Activated naive CD8-positive, alpha-beta T cell treated with anti-CD3 and anti-CD28 coated beads for 36 hours (primary cell): ENCODE results near the gene VEGFA. TPM values are rescaled to one million over a fixed set of nuclear protein-coding genes. Genes with fewer than 3 reads are reported as not detected.

Experiments
- DNase-seq: peaks from one replicate; pipeline ENCODE4 v3.0.0; 2021
- H3K27ac Mint-ChIP-seq: one replicate; pipeline ENCODE4 v1.8.0; 2022; ENCODE audit warnings: mild to moderate bottlenecking, moderate library complexity, mixed read lengths
- H3K27me3 Mint-ChIP-seq: one replicate; pipeline ENCODE4 v1.8.0; 2022; ENCODE audit warnings: mild to moderate bottlenecking, mixed read lengths
- H3K36me3 Mint-ChIP-seq: one replicate; pipeline ENCODE4 v1.8.0; 2021; ENCODE audit warnings: mild to moderate bottlenecking, mixed read lengths
- H3K4me1 Mint-ChIP-seq: one replicate; pipeline ENCODE4 v1.8.0; 2021; ENCODE audit warnings: mixed read lengths
- H3K4me3 Mint-ChIP-seq: one replicate; pipeline ENCODE4 v1.8.0; 2022; ENCODE audit warnings: mild to moderate bottlenecking, moderate library complexity, mixed read lengths
- H3K9me3 Mint-ChIP-seq: one replicate; pipeline ENCODE4 v1.8.0; 2022; ENCODE audit warnings: mixed read lengths
- total RNA-seq, 2 experiments: library from RNA; stranded (reverse); gene quantifications; one replicate each; pipeline ENCODE4 v1.2.3, GENCODE V29; 2021

The VEGFA gene
- total RNA-seq, 2 experiments from 2014 or later: 51.9 to 54.7 TPM

DNA sequence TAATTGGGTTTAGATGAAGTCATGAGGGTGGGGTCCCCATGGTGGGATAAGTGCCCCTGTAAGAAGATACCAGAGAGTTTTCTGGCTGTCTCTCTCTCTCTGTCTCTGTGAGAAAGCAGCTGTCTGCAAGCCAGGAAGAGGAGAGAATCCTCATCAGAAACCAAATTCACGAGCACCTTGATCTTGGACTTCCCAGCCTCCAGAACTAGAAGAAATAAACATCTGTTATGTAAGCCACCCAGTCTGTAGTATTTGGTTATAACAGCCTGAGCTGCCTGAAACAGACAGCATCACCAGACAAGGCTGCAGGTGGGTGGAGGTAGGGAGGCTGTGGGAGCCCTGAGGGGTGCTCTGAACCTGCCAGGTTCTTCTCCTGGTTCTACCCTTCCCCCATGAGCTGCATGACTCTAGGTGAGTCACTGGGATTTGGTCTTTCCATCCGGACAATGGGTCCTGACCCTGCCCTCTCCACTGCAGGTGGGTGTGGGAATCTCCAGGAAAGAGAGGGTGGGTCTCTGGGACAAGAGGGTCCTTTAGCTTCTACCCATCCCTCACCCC, 34.3 kb upstream of the VEGFA start:
- Mint-ChIP-seq H3K9me3 (peaks cover 12% of the 10 kb centered on the region), H3K4me3 (no peak overlapping the region), H3K27me3 (no peaks in the 10 kb centered on the region), H3K36me3 (peaks cover 8% of the 10 kb centered on the region), H3K27ac (no peak overlapping the region), H3K4me1 (peaks cover 20% of the 10 kb centered on the region)
- no peak for DNase-seq

DNA sequence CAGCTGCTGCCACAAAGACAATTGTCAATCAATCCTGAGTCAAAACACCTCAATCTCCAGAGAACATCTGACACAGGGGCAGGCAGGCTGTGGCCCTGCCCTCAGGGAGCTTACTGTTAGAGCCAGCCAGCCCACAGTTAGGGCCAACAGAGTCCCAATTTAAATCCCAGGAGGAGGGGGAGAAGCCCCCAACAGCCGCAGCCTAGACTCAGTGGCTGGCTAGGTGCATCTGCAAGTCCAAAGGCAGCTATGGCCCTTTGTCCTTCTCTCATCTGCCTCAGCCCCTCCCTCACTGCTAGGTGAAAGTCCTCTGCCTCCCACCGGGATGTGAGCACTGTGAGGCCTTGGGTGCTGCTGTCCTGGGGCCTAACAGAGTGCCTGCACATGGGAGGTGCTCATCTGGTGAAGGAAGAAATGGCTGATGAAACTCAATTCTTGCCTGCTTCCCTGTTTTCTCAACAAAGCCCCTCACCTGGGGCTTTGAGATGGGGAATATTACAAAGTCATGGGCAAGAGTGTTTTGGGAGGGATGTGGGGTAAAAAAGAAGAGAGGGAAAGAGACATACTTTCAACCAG, 33.7 kb upstream of the VEGFA start:
- peaks cover 6% of the 10 kb centered on the region for H3K36me3 Mint-ChIP-seq
- no peak overlapping the region for H3K27ac Mint-ChIP-seq
- DNase-seq: no peak
- H3K27me3 Mint-ChIP-seq: no peaks in the 10 kb centered on the region
- no peak overlapping the region for H3K4me3 Mint-ChIP-seq
- H3K9me3 Mint-ChIP-seq: peaks cover 8% of the 10 kb centered on the region
- H3K4me1 Mint-ChIP-seq: peaks cover 20% of the 10 kb centered on the region

DNA sequence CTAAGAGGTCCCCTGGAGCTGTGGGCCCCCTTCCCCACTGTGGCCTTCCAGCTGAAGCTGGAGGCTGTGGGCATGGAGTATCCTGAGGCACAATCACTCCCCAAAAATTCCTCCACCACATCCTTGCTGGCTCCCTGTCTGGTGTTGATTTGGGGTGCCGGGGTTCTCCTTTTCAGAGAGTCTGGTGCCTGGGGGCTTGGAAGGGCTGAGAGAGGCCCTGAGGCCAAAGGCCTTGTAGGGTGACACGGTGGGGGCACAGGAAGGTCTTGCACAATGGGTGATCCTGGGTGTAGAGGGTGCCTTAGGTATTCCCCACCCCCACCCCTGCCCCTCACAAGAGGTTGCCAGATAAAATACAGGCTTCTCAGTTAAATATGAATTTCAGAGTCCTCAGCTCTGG, 33.2 kb upstream of the VEGFA start:
- DNase-seq: no peak
- Mint-ChIP-seq H3K4me1 (peaks cover 20% of the 10 kb centered on the region), H3K9me3 (peaks cover 4% of the 10 kb centered on the region), H3K27ac (no peak overlapping the region), H3K4me3 (no peak overlapping the region), H3K27me3 (no peaks in the 10 kb centered on the region), H3K36me3 (peaks cover 2% of the 10 kb centered on the region)

DNA sequence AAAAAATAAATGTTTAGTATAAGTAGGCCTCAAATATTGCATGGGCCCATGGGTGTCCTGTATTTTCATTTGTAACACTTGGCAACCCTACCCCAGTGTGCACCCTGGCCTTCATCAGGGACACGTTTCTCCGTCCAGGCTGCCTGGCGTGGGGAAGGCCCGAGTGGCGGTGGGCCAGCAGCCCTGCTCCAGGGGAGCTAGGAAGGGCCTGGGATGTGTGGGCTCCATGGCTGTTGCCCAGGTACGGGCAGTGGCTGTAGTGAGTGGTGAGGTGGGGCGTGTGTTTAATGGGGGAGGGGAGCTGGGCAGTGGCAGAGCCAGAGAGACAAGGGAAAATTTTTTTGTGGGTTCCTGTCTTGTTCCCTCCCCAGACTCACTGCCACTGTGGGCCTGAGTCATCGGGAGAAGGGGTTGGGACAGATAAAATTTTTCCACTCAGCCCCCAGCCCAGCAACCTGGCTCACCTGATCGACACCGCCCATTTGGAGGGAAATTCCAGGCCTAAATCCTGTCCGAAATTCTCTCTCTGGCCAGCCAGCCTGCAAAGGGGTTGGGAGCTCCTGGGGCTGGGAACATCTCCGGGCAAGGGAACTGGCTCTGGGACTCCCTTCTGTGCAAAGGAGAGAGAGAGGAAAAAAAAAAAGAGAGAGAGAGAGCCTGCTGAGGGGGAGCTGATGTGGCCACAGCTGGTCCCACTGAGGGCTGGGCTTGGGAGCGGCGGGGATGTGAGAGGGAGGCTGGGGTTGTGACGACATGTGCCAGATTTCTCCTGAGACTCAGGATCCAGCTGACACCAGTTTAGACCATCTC, 32.5 kb upstream of the VEGFA start:
- no peak for DNase-seq
- H3K27ac Mint-ChIP-seq: no peak overlapping the region
- H3K4me1 Mint-ChIP-seq: peaks cover 20% of the 10 kb centered on the region
- no peaks in the 10 kb centered on the region for H3K9me3 Mint-ChIP-seq
- H3K36me3 Mint-ChIP-seq: no peaks in the 10 kb centered on the region
- no peak overlapping the region for H3K4me3 Mint-ChIP-seq
- H3K27me3 Mint-ChIP-seq: no peaks in the 10 kb centered on the region

DNA sequence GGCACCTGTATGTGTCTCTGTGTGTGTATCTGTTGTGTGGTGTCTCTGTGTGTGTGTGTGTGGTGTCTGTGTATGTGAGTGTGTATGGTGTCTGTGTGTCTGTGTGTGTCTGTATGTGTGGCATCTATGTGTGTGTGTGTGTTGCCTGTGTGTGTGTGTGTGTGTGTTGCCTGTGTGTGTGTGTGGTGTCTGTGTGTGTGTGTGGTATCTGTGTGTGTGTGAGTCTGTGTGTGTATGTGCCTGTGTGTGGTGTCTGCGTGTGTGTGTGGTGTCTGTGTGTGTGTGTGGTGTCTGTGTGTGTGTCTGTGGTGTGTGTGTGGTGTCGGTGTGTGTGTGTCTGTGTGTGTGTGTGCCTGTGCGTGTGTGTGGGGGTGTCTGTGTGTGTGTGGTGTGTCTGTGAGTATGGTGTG, 31.7 kb upstream of the VEGFA start:
- H3K27me3 Mint-ChIP-seq: no peaks in the 10 kb centered on the region
- DNase-seq: no peak
- peaks cover 17% of the 10 kb centered on the region for H3K4me1 Mint-ChIP-seq
- no peaks in the 10 kb centered on the region for H3K36me3 Mint-ChIP-seq
- no peak overlapping the region for H3K4me3 Mint-ChIP-seq
- no peak overlapping the region for H3K27ac Mint-ChIP-seq
- no peaks in the 10 kb centered on the region for H3K9me3 Mint-ChIP-seq

DNA sequence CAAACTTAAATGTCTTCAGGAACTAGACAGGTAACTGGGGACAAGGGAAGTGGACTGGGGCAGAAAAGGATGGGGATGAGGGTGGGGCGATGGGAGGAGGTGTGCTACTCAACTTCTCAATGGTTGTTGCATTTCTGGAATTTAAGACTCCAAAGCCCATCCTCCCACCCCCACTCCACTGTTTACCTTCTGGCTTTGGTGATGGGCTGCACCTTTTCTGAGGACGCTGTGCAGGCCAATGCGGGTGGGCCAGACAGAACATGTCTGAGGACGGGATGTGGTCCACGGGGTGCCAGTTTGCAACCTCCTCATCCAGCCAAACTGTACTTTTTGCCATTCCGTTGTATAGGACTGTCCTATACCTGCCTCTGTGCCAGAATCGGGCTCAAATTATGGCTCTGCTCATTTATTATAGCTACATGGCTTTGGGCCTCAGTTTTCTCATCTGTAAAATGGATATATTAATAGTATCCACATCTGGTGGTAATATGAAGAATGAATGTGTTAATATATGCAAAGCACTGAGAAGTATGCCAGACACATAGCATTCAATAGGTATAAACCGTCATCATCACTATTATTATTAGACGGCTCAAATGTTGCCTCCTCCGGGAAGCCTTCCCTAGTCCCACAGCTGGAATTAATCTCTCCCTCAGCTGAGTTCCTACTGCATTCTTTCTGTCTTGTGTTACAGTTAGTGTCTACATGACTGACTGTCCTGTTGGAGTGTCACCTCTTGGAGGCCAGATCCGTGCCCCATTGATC, 31.0 kb upstream of the VEGFA start:
- no peak overlapping the region for H3K4me3 Mint-ChIP-seq
- no peaks in the 10 kb centered on the region for H3K36me3 Mint-ChIP-seq
- no peaks in the 10 kb centered on the region for H3K9me3 Mint-ChIP-seq
- no peaks in the 10 kb centered on the region for H3K27me3 Mint-ChIP-seq
- H3K27ac Mint-ChIP-seq: no peak overlapping the region
- no peak for DNase-seq
- H3K4me1 Mint-ChIP-seq: peaks cover 11% of the 10 kb centered on the region

DNA sequence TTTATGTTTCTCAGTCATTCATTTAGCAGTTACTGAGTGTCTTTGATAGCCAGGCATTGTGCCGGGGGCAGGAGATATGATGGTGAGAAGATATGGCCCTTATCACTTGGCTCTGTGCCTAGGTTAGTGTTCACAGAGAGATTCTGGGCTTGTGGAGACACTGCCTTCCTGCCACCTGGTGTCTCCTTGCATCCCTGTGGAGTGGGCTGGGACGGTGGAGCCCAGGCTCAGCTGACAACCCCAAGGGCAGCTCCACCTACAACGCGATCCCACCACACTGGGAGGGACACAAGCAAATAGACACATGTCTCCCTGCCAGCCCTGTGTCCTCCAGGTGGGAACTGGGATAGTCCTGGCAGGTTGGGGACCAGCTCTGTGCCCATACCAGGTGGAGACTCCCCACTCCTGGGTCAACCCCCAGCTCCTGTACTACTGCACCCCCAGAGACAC, 30.3 kb upstream of the VEGFA start:
- Mint-ChIP-seq H3K9me3 (no peaks in the 10 kb centered on the region), H3K27ac (no peak overlapping the region), H3K4me1 (peaks cover 9% of the 10 kb centered on the region), H3K27me3 (no peaks in the 10 kb centered on the region), H3K36me3 (no peaks in the 10 kb centered on the region), H3K4me3 (no peak overlapping the region)
- DNase-seq: no peak

DNA sequence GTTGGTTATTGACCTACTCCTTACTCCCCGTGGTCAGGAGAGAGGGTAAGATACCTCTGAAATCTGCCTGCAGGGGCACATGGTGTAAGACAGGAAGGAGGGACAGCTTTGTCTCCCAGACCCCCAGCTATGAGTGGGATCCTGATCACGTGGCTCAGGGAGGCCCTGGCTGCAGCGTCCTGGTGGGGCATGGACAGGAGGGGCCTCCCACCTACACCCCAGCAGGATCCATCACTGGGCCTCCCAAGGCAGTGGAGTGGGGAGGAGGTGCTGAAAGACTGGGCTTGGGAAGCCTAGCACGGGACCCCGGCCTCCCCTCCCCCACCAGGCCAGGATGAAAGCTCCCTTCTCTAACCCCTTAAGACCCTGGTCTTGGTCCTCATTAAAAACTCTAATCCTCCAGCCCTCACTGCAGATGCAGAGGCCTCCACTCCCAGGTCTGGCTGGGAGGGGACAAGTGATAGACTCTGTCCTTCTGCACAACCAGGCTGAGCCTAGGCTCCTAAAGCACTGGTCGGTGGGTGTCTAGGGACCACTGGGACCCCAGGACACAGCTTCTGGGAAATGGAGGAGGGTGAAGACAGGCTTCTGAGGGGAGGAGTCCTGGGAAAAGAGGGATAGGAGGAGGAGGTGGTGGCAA, 29.6 kb upstream of the VEGFA start:
- no peak for DNase-seq
- H3K4me1 Mint-ChIP-seq: peaks cover 8% of the 10 kb centered on the region
- no peak overlapping the region for H3K4me3 Mint-ChIP-seq
- H3K36me3 Mint-ChIP-seq: no peaks in the 10 kb centered on the region
- no peaks in the 10 kb centered on the region for H3K9me3 Mint-ChIP-seq
- H3K27me3 Mint-ChIP-seq: no peaks in the 10 kb centered on the region
- H3K27ac Mint-ChIP-seq: no peak overlapping the region

DNA sequence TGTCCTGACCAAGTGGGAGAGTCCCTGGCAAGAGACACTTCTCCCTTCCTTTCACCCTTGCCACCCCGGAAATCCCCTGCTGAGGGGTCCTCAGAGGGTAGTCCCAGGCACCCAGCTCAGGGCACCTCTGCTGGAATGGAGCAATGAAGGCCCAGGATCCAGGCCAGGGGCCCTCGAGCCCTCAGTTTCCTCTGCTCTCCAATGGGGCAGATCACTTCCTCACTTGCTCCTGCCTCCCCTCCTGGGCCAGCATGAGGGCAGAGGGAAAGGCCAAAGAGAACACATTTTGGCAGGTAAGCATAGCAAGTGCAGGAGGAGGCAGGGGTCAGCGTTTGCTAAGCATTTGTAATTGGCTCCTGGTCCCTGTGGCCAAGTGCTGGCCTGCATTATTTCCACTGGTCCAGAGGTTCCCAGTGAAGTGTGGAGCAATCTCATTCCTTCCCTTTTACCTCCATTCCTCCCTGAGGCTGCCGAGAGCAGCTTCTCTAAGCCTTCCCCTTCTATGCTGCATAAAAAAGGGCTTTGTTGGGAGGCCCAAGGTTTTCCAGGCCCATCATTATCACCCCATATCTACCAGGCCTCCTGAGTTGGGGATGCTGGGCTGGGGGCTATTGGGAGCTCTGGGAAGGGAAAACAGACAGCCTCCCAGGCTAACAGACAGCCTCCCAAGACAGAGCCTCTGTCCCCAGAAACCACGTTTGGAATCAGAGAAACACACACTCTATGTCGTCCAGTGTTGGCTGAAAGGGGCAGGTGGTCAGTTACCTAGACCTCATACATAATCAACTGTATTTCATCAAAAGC, 28.8 kb upstream of the VEGFA start:
- Mint-ChIP-seq H3K27ac (no peak overlapping the region), H3K4me1 (peaks cover 8% of the 10 kb centered on the region), H3K4me3 (no peak overlapping the region), H3K27me3 (no peaks in the 10 kb centered on the region), H3K9me3 (no peaks in the 10 kb centered on the region), H3K36me3 (no peaks in the 10 kb centered on the region)
- no peak for DNase-seq

DNA sequence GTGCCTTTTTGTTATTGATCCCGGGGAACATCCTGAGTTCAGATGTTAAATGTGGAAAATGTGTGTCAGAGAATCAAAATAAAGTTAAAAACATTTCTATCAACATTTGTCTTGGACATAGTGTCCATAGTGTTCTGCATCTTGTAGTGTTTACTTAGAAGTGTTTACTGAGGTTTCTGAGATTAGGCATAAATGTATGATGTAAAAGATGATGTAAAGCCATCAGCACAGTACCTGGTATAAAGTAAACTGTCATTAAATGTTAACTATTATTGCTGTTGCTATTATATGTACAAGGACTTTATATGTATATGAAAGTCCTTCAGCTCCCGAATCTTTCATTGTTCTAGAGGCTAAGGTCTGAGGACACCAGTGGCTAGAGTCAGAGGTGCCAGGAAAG, 28.2 kb upstream of the VEGFA start:
- no peak overlapping the region for H3K27ac Mint-ChIP-seq
- DNase-seq: no peak
- H3K4me1 Mint-ChIP-seq: peaks cover 5% of the 10 kb centered on the region
- no peaks in the 10 kb centered on the region for H3K36me3 Mint-ChIP-seq
- no peaks in the 10 kb centered on the region for H3K9me3 Mint-ChIP-seq
- no peak overlapping the region for H3K4me3 Mint-ChIP-seq
- no peaks in the 10 kb centered on the region for H3K27me3 Mint-ChIP-seq

DNA sequence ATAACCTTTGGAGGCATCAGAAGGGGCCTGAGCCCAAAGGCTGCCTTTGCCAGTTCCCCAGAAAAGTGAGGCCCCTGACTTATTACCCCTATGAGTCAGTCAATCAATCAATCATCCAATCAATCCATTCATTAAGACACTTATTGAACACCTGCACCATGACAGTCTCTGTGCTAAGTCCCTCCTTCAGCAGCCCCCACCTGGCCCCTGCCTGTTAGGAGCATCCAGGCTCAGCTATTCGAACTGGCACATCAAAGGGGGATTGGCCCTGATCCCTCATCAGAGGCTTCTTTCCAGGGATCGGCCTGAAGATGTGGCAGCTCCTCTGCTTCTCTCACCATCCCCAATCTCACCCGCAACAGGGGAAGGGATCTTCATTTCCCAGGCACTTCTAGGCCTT, 27.7 kb upstream of the VEGFA start:
- Mint-ChIP-seq H3K27ac (no peak overlapping the region), H3K27me3 (no peaks in the 10 kb centered on the region), H3K36me3 (no peaks in the 10 kb centered on the region), H3K9me3 (no peaks in the 10 kb centered on the region), H3K4me1 (peaks cover 4% of the 10 kb centered on the region), H3K4me3 (no peak overlapping the region)
- no peak for DNase-seq

DNA sequence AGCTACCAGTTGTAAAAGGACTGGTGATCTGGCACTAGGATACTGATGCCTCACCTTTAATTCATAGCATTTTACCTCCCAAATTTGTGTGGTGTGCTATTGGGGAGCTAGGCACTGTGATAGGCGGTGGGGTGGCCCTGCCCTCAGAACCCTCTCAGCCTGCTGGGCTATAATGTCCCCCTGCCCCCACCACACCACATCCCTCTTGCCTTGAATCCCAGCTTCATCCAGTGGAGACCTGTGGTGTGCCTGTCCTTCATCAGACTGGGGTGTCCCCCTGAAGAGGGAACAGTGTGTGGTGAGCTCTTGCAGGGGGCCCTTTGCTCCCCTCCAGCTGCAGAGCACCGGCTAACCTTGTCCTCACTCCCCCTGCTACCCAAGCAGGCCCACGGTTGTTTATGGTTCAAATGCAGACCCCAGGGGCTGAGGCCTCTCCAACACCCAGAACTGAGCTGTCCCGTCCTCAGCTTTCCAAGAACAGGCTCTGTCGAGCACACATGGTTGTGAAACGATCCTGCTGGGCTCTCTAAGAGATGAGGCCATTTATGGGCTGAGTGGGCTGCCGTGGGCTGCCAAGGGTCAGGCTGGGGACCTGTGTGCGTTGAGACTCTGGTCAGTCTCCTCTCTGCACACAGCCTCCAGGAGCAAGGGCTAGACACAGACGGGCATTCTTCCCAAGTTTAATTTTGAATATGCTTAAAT, 26.9 kb upstream of the VEGFA start:
- no peak for DNase-seq
- Mint-ChIP-seq H3K36me3 (no peaks in the 10 kb centered on the region), H3K4me1 (peaks cover 2% of the 10 kb centered on the region), H3K9me3 (no peaks in the 10 kb centered on the region), H3K27ac (no peak overlapping the region), H3K27me3 (no peaks in the 10 kb centered on the region), H3K4me3 (no peak overlapping the region)

DNA sequence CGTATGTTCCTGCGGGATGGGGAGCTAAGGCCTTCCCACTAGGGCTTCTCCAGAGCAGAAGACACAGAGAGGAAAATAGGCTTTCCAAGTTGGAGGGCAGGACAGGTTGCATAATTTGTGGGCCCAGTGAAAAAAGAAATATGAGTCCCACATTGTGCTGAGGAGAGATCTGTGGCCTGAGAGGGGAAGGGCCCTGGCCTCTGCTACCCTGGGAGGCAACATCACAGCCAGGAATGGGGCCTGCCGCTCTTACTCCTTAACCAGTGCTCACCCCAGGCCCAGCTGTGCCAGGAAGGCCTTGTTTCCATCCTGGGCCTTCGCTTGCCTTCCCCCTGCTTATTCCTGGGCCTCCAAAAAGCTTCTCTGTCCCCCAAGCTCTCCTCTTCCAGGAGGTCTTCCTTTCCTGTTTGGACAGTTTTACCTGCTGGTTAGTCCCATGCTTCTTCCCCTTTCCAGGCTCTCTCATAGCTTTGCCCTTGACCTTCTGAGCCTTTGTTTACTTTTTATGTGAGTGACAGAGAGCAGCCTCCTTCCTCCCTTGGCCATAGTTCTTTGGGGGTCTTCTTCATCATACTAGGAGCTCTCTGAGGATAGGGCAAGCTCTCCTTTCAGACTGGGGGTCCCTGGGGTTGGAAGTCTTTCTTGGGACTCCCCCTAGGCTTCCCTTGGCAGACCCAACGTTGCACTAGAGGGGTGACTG, 26.2 kb upstream of the VEGFA start:
- Mint-ChIP-seq H3K27ac (no peak overlapping the region), H3K27me3 (no peaks in the 10 kb centered on the region), H3K4me1 (peaks cover 2% of the 10 kb centered on the region), H3K36me3 (no peaks in the 10 kb centered on the region), H3K9me3 (no peaks in the 10 kb centered on the region), H3K4me3 (no peak overlapping the region)
- DNase-seq: no peak
